Spinal cord (tissue), 10 donors: ENCODE data around the gene MRPL51. TPM values are rescaled to one million over a fixed set of nuclear protein-coding genes. Genes with fewer than 3 reads are reported as not detected.
"Not testable (repeated sequence)": the region's sequence is repeated elsewhere in the genome, so short reads cannot be mapped to it uniquely, and the experiment has no call there.

ENCODE experiments used
- DNase-seq, 6 donors: peaks; one replicate each; pipeline versions ENCODE4 v3.0.0 to v3.0.0-alpha.2; 2013 to 2015; ENCODE audit warnings: low spot score in 6 of 6, low read depth in 4 of 6
- H3K27ac ChIP-seq: one replicate; pipeline ENCODE4 v1.5.1; 2013; ENCODE audit warnings: low read depth, low read length, control low read depth
- H3K27me3 ChIP-seq: one replicate; pipeline ENCODE4 v1.6.1; 2013; ENCODE audit warnings: low read length; ENCODE audit not compliant: control insufficient read depth, insufficient read depth
- H3K36me3 ChIP-seq: one replicate; pipeline ENCODE4 v1.6.1; 2013; ENCODE audit warnings: low read length; ENCODE audit not compliant: control insufficient read depth, insufficient read depth
- H3K4me1 ChIP-seq: one replicate; pipeline ENCODE4 v1.6.1; 2013; ENCODE audit warnings: low read length; ENCODE audit not compliant: control insufficient read depth, insufficient read depth
- H3K4me3 ChIP-seq: one replicate; pipeline ENCODE4 v1.5.1; 2013; ENCODE audit warnings: low read depth, low read length, control low read depth
- H3K9me3 ChIP-seq: one replicate; pipeline ENCODE4 v1.6.1; 2013; ENCODE audit warnings: low read length; ENCODE audit not compliant: control insufficient read depth, insufficient read depth
- WGBS: methylation state at CpG from one replicate; pipeline ENCODE4 v1.1.5; 2013; ENCODE audit warnings: missing lambda C conversion rate; ENCODE audit not compliant: insufficient coverage; 5-methylcytosine and 5-hydroxymethylcytosine counted together
- polyA plus RNA-seq, 2 donors: library from polyadenylated mRNA; unstranded; fragments of 120-200 nt; gene quantifications; one replicate each; pipeline ENCODE4 v1.2.1, GENCODE V29; 2013; ENCODE audit not compliant: insufficient read length in 2 of 2
- total RNA-seq, 2 donors: library from RNA; depleted of rRNA in 1 of 2; stranded (reverse); fragments of 120-200 nt in 1 of 2; fragments of >200 nt in 1 of 2; gene quantifications; one replicate each; pipeline versions ENCODE4 v1.2.3 to v1.2.4, GENCODE V29; 2013 to 2014
- donor health status: healthy.

The MRPL51 gene
- total and polyA plus RNA-seq, 4 donors: 45.4 to 180 (median 125) TPM

DNA sequence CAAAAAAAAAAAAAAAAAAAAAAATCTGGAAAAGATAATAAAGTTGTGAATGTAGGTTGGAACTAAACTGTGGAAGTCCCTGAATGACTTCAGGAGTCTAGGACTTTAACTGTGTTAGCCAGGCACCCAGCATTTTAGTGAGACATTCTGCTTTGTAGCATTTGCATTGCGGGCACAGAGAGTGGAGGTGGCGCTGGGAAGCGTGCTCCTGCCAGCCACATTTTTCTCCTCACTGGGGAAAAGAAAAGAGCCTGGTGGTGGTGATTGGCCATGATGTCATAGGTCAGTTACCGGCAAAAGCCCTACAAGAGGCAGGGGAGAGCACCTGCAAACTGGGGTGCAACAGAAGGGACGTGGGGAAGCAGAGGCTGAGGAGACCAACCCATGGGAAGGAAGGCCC, 31.6 kb upstream of the MRPL51 start:
- H3K27me3 ChIP-seq: no peaks in the 10 kb centered on the region
- WGBS: 89% methylated on average over 2 of the region's 5 CpGs
- no peak overlapping the region for H3K27ac ChIP-seq
- DNase-seq: no peak
- peaks cover 79% of the 10 kb centered on the region for H3K36me3 ChIP-seq
- H3K9me3 ChIP-seq: no peaks in the 10 kb centered on the region
- no peak overlapping the region for H3K4me3 ChIP-seq
- H3K4me1 ChIP-seq: no peaks in the 10 kb centered on the region

DNA sequence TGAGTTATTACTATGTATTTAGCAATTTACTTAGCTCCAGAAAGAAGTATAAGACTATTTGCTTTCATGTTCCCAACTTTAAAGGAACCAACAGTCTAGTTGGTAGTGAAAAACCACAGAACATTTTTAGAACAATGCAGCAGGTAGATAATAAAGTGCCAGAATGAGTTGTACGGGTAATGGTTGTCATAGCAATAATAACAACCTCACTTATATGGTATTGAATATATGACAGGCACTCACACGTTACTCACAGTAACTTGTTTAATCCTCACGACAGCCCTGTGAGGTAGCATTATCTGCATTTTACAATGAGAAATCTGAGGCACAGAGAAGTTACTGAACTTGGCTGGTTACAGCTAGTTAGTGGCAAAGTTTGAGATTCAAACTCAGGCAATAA, 30.6 kb upstream of the MRPL51 start:
- Histone ChIP-seq H3K9me3 (no peaks in the 10 kb centered on the region), H3K4me3 (no peak overlapping the region), H3K36me3 (peaks cover 78% of the 10 kb centered on the region), H3K27me3 (no peaks in the 10 kb centered on the region), H3K27ac (no peak overlapping the region), H3K4me1 (no peaks in the 10 kb centered on the region)
- WGBS: no CpG with 5 or more reads among the region's 3 CpGs
- DNase-seq: no peak

DNA sequence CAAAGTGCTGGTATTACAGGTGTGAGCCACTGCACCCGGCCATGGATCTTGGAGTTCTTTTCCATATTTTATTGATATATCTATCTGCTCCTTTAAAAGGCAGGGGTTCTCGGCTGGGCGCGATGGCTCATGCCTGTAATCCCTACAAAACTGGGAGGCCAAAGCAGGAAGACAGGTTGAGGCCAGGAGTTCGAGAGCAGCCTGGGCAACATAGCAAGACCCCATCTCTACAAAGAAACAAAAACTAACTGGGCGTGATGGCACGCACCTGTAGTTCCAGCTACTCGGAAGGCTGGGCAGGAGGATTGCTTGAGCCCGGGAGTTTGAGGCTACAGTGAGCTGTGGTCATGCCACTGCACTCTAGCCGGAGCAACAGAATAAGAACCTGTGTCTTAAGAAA, 29.1 kb upstream of the MRPL51 start:
- H3K27me3 ChIP-seq: no peaks in the 10 kb centered on the region
- no peak for DNase-seq
- H3K4me3 ChIP-seq: no peak overlapping the region
- WGBS: 95% methylated on average over 3 of the region's 10 CpGs
- peaks cover 72% of the 10 kb centered on the region for H3K36me3 ChIP-seq
- H3K27ac ChIP-seq: no peak overlapping the region
- H3K9me3 ChIP-seq: no peaks in the 10 kb centered on the region
- H3K4me1 ChIP-seq: no peaks in the 10 kb centered on the region

DNA sequence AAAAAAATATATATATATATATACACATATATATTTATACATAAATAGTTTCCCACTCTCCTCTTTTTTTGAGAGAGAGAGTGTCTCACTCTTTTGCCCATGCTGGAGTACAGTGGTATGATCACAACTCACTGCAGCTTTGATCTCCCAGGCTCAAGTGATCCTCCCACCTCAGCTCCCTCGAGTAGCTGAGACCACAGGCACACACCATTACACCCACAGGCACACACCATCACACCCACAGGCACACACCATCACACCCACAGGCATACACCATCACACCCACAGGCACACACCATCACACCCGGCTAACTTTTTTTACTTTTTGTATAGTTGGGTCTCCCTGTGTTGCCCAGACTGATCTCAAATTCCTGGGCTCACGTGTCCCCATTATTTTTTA, 27.1 kb upstream of the MRPL51 start:
- Histone ChIP-seq H3K4me1 (no peaks in the 10 kb centered on the region), H3K36me3 (peaks cover 69% of the 10 kb centered on the region), H3K9me3 (no peaks in the 10 kb centered on the region), H3K27me3 (no peaks in the 10 kb centered on the region), H3K4me3 (no peak overlapping the region), H3K27ac (no peak overlapping the region)
- 100% methylated on average over 1 of the region's 3 CpGs for WGBS
- DNase-seq: no peak

DNA sequence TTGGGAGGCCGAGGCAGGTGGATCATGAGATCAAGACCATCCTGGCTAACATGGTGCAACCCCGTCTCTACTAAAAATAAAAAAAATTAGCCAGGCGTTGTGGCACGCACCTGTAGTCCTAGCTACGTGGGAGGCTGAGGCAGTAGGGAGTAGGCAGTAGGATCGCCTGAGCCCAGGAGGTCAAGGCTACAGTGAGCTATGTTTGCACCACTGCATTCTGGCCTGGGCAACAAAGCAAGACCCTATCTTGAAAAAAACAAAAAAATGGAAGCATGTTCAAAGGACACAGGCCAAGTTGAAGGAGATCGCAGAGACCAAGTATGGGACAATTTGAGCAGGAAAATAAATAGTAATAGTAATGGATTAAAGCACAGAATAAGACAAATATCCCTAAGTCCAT, 15.0 kb upstream of the MRPL51 start:
- H3K27ac ChIP-seq: no peak overlapping the region
- 100% methylated on average over 2 of the region's 7 CpGs for WGBS

DNA sequence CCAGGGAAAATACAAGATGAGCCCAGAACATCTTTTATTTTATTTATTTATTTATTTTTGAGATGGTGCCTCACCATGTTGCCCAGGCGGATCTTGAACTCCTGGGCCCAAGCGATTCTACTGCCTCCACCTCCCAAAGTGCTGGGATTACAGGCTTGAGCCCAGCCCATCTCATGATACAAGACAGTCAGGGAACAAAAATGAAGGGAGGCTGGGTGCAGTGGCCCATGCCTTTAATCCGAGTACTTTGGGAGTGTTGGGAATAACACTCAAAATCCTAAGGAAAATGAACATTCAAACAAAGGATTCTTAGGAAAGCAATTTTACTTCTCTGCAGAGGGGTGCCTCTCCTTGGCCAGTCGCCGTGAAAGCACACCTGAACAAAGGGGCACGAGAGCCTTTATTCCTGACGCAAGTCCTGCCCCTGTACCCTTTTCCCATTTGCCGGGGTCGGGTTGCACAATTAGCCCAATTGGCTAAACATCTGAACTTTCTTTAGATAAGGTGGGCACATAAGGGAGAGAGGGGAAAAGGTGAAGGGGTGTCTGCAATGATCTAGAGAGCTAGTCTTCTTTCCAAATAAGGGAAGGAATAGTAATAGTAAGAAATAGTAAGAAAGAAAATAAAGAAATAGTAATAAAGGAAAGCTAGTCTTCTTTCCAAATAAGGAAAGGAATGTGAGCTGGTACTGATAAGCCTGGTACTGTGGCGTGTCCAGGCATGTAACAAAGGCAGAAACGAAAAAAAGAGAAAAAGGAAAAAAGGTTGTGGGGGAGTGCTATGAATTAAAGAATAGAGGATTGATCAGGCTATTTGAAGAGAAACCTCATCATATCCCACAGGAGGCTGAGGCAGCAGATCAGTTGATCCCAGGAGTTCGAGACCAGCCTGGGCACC, 14.3 kb upstream of the MRPL51 start:
- no peaks in the 10 kb centered on the region for H3K4me1 ChIP-seq
- H3K27me3 ChIP-seq: no peaks in the 10 kb centered on the region
- no peak overlapping the region for H3K4me3 ChIP-seq
- DNase-seq: no peak
- WGBS: 82% methylated on average over 7 of the region's 12 CpGs
- H3K36me3 ChIP-seq: peaks cover 28% of the 10 kb centered on the region
- no peaks in the 10 kb centered on the region for H3K9me3 ChIP-seq
- H3K27ac ChIP-seq: no peak overlapping the region

More for the DNA sequence above, 15.0 kb upstream of the MRPL51 start:
- no peak for DNase-seq
- no peaks in the 10 kb centered on the region for H3K9me3 ChIP-seq
- no peaks in the 10 kb centered on the region for H3K4me1 ChIP-seq
- no peaks in the 10 kb centered on the region for H3K27me3 ChIP-seq
- H3K4me3 ChIP-seq: no peak overlapping the region
- H3K36me3 ChIP-seq: peaks cover 32% of the 10 kb centered on the region

- no peak for DNase-seq
- whole genome bisulfite sequencing: 89% methylated on average over 2 of the region's 2 CpGs
These were observed 7.4 kb upstream of the MRPL51 start for GRCh38 chr12:6500466-6500865.

GRCh38 chr12:6497291-6497690, 4.2 kb upstream of the MRPL51 start:
- H3K4me3 ChIP-seq, H3K27ac ChIP-seq, H3K9me3 ChIP-seq, H3K27me3 ChIP-seq, DNase-seq, H3K4me1 ChIP-seq: not testable (repeated sequence)
- peaks cover 22% of the 10 kb centered on the region for H3K36me3 ChIP-seq
- WGBS: 100% methylated on average over 1 of the region's 3 CpGs

More at GRCh38 chr12:6500466-6500865, 7.4 kb upstream of the MRPL51 start:
- Histone ChIP-seq H3K27me3 (no peaks in the 10 kb centered on the region), H3K4me1 (no peaks in the 10 kb centered on the region), H3K36me3 (peaks cover 27% of the 10 kb centered on the region), H3K9me3 (no peaks in the 10 kb centered on the region), H3K4me3 (no peak overlapping the region), H3K27ac (no peak overlapping the region)

DNA sequence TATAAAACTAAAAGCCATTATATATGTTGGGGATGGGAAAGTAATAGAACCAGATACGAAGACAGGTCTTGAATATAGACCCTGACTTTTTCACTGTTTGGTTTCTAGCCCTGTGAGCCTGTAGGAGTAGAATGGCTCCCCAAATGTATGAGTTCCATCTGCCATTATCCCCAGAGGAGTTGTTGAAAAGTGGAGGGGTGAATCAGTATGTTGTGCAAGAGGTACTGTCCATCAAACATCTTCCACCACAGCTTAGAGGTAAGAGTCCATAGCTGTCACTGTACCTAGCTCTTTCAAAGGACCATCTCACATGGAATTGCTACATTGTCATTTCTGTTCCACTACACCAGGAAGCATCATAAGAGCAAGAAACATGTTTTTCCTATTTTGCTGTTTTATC, 1.9 kb upstream of the MRPL51 start:
- no peaks in the 10 kb centered on the region for H3K9me3 ChIP-seq
- DNase-seq: no peak
- no peaks in the 10 kb centered on the region for H3K27me3 ChIP-seq
- no CpG with 5 or more reads among the region's 1 CpG for WGBS
- H3K27ac ChIP-seq: no peak overlapping the region
- no peaks in the 10 kb centered on the region for H3K4me1 ChIP-seq
- peak overlapping the region; percentile 91 for H3K4me3 ChIP-seq
- H3K36me3 ChIP-seq: peaks cover 27% of the 10 kb centered on the region

DNA sequence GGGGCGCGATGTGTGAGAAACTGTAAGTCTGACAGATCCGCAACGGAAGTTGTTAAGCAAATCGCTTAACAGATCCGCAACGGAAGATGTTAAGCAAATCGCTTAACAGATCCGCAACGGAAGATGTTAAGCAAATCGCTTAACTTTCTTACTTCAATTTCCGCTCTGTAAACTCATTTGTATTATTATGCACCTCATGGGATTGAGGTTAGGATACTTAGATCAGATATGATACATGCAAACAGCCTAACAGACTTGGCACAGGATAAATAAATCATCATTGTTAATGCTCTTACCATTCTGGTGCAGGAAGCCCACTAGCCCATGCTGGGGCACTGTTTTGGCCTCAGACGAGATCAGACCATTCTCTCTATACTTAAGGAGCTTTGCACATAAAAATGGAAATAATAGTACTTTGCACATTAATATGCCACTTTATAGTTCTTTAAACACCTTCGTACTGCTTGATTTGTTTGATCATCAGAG, 1.2 kb upstream of the MRPL51 start:
- H3K4me1 ChIP-seq: no peaks in the 10 kb centered on the region
- no peaks in the 10 kb centered on the region for H3K27me3 ChIP-seq
- peak overlapping the region; percentile 91 for H3K4me3 ChIP-seq
- peaks cover 21% of the 10 kb centered on the region for H3K36me3 ChIP-seq
- 0% methylated on average over 2 of the region's 14 CpGs for WGBS
- peak overlapping the region; percentile 99 for H3K27ac ChIP-seq
- no peak for DNase-seq
- H3K9me3 ChIP-seq: no peaks in the 10 kb centered on the region
